Stromal cell of bone marrow (primary cell): Measurements from ENCODE around the gene KCNB1.

ENCODE experiments used
- DNase-seq: peaks from one replicate; pipeline ENCODE4 v3.0.0-alpha.2; 2012; ENCODE audit warnings: low read depth

KCNB1 gene

DNA sequence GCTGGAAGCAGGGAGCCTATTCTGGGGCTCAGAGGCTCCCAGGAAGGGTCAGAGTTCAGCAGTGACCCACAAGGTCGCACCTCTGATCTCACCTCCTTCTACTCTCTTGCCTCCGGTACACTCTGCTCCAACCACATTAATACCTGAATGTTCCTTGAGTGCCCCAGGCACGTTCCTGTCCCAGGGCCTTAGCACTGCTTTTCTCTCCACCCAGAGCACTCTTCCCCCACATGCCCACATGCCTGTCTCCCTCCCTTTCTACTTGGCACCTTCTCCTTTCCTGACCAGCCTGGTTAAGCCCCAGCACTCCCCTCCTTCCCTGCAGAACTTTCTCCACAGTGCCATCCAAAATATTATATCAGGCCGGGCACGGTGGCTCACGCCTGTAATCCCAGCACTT lies 13.4 kb downstream of the KCNB1 start:
- DNase-seq: no peak

DNA sequence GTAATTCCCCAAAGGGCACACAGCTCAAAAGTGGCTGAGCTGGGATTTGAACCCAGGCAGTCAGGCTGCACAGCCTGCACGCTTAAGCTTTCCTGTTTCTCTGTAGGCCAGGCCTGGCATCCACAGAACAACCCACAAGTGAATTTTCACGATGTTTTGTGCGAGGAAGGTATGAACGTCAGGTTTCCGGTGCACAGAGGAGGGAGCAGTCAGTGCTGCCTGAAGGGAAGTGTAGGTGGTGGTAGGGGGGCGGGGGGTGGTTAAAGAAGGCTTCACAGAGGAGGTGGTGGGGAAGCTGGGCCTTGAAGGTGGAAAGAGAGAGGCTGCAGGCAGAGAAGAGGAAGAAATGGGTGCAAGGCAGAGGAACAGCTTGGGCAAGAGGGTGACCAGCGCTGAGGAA lies 14.1 kb downstream of the KCNB1 start:
- DNase-seq: no peak

- DNase-seq: no peak
Measured at GRCh38 chr20:49466114-49466912, 16.2 kb downstream of the KCNB1 start.

DNA sequence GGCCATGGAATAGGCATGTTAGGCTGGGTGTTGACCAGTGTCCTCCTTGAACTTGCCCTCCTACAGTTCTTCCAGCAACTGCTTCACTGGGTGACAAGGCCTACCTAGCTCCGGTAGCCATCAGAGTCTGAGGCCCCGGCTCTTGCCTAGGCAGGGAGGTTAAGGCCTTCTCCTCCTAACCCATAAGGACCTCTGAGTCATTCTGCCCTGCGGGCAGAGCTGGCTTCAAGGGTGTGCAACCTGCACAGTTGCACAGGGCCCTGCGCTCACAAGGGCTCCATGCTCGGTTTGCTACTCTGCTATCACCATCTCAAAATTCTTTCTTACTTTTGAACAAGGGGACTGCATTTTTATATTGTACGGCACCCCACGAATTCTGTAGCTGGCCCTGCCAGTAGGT lies 17.9 kb downstream of the KCNB1 start:
- DNase-seq: no peak

DNA sequence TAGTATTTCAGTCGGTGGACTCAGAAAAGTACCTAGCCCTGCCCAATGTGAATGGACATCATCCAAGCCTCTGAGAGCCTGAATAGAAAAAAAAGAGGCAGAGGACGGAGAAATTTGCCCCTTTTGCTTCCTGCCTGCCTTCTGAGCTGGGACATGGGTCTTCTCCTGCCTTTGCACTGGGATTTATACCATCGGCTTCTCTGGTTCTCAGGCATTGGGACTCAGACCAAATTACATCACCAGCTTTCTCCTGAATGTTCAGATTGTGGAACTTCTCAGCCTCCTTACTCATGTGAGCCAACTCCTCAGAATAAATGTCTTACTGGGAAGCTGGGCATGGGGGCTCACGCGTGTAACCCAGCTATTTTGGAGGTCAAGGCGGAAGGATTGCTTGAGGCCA lies 19.8 kb downstream of the KCNB1 start:
- DNase-seq: no peak

DNA sequence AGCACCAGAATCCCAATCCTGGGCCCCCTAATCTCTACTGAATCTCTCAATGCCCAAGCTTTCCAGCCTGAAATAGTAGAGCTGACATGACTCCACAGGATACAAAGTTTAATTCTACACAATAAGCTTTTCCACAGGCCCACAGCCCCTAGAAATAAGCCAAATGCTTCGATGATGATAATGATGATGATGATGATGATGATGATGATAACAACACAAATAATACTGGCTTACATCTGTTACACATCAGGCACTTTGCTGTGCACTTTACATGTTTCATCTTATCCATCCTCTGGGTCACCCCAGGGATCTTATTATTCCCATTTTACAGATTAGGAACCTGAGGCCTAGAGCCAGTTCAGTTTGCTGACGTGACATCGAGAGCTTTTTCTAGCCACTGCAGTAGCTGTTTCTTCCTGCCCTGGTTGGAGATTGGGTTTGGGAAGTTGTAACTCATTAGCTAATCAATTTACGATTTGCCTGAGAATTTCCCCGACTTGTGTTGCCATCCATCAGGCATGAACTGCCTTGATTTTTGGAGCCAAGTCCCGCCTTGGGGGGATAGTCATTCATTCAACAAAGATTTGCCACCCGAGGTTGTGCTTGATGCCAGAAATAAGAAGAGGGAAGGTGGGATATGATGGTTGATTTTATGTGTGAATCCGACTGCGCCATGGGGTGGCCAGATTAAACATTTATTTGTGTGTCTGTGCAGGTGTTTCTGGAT lies 20.4 kb downstream of the KCNB1 start:
- DNase-seq: no peak

DNA sequence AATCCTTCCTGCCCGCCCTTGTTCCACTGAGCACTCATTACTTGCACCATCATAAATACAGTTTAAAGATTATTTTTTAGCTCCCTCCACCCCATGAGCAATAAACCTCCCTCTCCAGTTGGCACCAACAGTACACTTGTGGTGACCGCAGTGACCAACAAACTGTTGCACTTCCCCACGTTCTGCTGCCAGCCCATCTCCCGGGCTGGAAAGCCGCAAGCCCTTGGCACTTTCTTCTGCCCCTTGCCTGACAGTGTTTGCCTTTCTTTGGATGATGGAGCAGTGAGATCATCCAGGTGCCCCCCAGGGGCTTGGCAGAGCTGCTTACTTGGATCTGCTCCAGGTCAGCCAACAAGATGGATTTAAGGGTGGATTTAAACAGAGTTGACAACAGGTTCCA lies 21.6 kb downstream of the KCNB1 start:
- peak; percentile 55 for DNase-seq

DNA sequence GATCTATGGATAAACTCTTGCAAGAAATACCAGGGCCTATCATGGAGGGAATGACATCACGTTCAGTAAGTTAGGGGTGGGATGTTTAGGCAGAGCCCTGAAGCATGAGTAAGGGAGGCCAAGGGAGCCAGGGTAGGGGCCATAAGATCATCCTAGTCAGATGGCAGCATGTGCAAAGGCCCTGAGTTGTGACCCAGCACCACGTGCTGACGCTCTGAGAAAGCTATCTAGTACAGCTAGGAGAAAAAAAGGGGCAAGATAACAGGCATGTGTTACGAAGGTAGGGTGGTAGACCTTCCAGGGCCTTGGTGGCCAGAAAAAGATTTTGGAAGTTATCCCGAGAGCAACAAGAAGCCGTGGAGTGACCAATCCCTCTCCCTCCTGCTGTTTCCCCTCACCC lies 22.3 kb downstream of the KCNB1 start:
- no peak for DNase-seq

DNA sequence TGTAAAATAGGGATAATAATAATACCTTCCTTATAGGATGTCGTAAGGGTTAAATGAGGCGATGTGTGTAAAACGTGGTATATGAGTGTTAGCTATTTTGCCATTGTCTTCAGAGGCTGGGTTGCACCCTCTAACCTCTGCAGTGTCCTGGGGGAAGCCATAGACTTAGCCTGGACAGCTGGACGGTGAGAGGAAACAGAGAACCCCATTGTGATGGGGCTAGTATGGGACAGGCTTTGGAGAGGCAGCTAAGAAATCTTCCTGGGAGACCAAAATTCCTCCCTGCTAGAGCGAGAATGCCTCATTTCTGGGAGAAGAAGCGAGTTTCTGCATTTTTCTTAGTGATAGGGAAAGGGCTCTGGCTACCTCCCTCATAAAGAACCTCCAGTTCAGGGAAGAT lies 22.8 kb downstream of the KCNB1 start:
- DNase-seq: no peak

- no peak for DNase-seq
Measured at GRCh38 chr20:49457444-49457843, 25.0 kb downstream of the KCNB1 start.

DNA sequence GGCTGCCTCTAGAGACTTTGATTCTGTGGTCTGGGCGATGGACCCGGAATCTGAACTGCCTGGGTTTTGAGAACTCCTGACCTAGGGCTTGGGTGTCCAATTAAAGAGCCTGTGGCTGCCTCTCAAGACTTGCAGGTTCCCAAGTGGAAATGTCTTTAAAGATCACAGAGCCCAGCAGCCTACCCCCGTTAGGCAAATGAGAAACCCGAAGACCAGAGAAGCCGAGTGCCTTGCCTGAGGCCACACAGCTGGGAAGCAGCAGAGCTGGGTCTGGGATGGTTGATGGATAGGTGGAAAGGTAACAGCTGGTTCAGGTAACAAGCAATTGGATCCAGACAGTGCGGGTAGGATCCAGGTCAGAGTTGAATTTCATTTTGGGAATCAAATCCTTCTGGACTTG lies 25.8 kb downstream of the KCNB1 start:
- DNase-seq: no peak

DNA sequence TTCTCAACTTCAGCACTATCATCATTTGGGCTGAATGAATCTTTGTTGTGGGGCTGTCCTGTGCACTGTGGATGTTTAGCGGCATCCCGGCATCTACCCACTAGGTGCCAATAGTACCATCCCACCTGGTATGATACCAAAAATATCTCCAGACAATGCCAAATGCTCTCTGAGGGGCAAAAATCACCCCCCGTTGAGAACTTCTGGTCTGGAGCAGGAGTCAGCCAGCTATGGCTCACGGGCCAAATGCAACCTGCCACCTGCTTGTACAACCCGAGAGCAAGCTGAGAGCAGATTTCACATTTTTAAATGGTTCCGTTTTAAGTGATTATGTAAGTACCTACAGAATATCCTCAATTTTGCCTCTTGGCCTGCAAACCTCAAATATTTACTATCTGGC lies 26.8 kb downstream of the KCNB1 start:
- DNase-seq: no peak

DNA sequence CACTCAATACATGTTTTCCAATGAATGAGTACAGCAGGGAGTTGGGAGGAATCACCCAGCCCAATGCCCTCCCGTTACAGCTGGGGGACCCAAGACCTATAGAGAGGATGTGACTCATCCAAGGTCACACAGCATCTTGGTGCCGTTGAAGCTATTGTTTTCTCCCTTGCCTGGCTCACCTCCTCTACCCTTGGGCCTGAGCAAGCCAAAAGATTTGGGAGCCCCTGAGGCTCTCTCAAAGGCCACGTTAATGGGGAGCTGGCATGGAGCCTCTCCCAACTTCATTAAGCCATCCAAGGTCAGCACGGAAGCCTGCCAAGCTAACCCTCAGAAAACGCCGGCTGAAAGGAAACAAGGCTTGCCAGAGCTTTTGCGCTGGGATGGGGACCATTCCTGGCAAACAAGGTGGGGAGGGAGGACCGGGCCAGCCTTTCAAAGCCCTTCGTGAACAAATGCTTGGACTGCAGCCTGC lies 30.4 kb downstream of the KCNB1 start:
- DNase-seq: no peak

- DNase-seq: no peak
Measured at GRCh38 chr20:49450281-49450721, 32.2 kb downstream of the KCNB1 start.

DNA sequence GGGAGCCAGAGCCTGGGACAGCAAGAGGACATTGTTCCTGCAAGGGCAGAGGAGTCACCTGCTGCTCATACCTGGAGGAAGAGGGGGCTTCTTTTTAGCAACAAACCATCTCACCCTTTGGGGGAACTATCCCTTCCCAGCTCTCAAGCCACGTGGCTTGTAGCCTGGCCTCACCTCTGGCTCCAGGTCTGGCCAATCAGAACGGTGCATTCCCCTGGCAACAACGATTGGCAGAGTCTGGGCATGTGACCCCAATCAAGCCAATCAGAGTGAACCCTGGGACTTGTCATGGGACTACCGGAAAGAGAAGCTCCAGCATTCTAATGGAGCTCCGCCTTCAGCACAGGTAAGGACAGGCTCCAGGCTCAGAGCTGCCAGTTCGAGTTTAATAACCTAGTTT lies 33.6 kb downstream of the KCNB1 start:
- DNase-seq: no peak

GRCh38 chr20:49447946-49448809 lies 34.3 kb downstream of the KCNB1 start:
- DNase-seq: peak; percentile 68

GRCh38 chr20:49447364-49447763 lies 35.1 kb downstream of the KCNB1 start:
- no peak for DNase-seq

DNA sequence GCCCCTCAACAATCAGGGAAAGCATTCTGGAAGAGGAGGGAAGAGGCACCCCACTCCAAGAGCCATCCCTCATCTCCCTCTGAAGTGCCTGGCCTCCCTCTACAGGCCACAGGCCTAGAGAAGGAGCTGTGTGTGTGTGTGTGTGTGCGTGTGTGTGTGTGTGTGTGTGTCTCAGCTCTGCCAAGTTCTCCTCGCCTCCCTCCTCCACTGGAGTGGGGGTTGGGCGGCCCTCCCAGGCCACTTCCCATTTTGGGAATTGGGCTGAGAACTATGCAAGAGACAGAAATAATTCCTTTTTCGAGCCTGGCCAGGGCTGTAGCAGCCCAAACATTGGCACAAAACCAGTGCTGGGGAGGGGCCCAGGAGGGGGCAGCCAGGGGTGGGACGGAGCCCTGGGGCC lies 35.7 kb downstream of the KCNB1 start:
- peak; percentile 41 for DNase-seq

DNA sequence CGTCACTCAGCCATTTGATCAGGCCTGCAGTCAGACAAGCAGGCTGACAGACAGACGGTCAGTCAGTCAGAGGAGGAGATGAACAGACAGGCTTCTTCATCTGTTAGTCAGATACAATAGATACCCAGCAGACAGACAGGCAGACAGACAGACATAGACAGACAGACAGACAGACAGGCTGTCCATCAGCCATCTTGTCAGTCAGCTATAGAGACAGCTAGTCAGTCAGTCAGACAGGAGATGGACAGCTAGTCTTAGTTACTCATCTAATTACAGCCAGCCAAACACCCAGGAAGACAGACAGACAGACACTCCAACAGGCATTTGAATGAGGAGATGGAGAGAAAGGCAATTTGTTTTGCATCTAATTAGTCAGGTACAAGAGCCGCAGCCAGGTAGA lies 36.4 kb downstream of the KCNB1 start:
- no peak for DNase-seq

GRCh38 chr20:49445176-49445575 lies 37.3 kb downstream of the KCNB1 start:
- no peak for DNase-seq

GRCh38 chr20:49444553-49444990 lies 37.9 kb downstream of the KCNB1 start:
- DNase-seq: no peak

DNA sequence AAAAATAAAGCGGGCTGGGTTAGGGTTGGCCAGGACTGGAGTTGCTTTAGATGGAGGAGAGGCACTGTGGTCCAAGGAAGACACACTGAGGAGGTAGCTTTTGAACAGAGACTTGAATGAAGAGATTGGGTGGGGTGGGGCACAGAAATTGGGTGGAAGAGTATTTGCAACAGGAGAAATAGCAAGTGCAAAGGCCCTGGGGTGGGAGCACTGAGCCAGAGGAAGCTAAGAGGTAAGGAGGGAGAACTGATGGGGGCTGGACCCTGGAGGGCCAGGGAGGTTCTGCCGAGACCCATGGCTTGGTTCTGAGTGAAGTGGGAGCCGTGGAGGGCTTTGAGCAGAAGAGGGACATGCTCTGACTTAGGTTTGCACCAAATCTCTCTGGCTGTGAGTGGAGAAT lies 45.4 kb downstream of the KCNB1 start:
- DNase-seq: no peak
